ENCODE results near the gene DTNBP1. TPM values are rescaled to one million over a fixed set of nuclear protein-coding genes. Genes with fewer than 3 reads are reported as not detected.

The DTNBP1 gene
- total RNA-seq, 6 donors from 2014 or later: 16.2 to 33.5 (median 21.3) TPM

DNA sequence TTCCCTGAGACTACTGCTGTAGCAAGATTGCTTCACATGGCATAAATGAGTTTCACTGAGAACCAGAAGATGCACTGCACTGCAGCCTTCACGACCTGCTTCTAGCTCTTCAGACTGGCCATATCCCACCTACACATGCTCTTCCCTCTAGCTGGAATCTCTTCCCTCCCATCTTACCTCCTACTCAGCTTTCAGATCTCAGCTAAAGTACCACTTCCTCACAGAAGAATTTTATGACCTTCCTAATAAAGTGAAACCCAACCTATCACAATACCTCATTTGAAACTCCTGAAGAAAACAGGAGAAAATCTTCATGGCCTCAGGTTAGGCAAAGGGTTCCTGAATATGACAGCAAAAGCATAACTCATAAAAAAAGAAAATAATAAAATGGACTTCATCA is 99.9 kb downstream of the DTNBP1 start:
- no peak for ATAC-seq (ENCODE audit: low FRiP score in 2 of 2)
- Histone ChIP-seq H3K4me3 (no peak overlapping the region), H3K27ac (no peak overlapping the region), H3K36me3 (no peaks in the 10 kb centered on the region), H3K4me1 (peaks cover 0 to 3% (median 0%) of the 10 kb centered on the region in 4 donors), H3K9me3 (no peaks in the 10 kb centered on the region), H3K27me3 (no peaks in the 10 kb centered on the region)
- TF ChIP-seq, protein P1, sequence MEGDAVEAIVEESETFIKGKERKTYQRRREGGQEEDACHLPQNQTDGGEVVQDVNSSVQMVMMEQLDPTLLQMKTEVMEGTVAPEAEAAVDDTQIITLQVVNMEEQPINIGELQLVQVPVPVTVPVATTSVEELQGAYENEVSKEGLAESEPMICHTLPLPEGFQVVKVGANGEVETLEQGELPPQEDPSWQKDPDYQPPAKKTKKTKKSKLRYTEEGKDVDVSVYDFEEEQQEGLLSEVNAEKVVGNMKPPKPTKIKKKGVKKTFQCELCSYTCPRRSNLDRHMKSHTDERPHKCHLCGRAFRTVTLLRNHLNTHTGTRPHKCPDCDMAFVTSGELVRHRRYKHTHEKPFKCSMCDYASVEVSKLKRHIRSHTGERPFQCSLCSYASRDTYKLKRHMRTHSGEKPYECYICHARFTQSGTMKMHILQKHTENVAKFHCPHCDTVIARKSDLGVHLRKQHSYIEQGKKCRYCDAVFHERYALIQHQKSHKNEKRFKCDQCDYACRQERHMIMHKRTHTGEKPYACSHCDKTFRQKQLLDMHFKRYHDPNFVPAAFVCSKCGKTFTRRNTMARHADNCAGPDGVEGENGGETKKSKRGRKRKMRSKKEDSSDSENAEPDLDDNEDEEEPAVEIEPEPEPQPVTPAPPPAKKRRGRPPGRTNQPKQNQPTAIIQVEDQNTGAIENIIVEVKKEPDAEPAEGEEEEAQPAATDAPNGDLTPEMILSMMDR (IDR thresholded peaks at IDR 0.05): no peak
- TF ChIP-seq POLR2A (IDR thresholded peaks at IDR 0.05): no peak
- TF ChIP-seq EP300 (IDR thresholded peaks at IDR 0.05): no peak
- TF ChIP-seq POLR2AphosphoS5 (IDR thresholded peaks at IDR 0.05): no peak
- 88 to 92% methylated on average over 1 of the region's 1 CpG for WGBS, 2 donors
- no peak for DNase-seq

DNA sequence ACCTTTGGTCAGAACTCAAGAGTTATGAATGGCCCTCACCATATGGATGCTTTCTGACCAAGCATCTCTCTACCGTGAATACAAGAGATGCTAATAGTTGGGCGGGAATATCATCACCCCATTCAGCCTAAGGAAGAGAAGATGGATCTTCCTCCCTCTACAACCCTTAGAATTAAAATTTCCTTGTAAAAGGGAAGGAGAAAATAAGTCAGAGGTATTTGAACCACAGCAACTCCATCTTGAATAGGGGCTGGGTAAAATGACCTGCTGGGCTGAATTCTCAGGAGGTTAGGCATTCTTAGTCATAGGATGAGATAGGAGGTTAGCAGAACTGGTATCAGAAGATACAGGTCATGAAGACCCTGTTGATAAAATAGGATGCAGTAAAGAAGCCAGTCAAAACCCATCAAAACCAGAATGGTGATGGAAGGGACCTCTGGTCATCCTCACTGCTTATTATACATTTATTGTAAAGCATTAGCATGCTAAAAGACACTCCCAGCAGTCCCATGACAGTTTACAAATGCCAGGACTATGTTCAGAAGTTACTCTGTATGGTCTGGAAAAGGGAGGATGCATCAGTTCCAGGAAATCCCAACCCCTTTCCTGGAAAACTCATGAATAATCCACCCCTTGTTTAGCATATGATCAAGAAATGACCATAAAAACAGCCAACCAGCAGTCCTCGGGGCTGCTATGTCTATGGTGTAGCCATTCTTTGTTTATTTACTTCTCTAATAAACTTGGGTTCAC is 101.2 kb downstream of the DTNBP1 start:
- DNase-seq (no peak), ATAC-seq (ENCODE audit: low FRiP score in 2 of 2) (no peak)
- no peaks in the 10 kb centered on the region for H3K36me3 ChIP-seq
- 91 to 95% methylated on average over 3 of the region's 3 CpGs for WGBS, 2 donors
- no peak overlapping the region for H3K27ac ChIP-seq
- H3K4me3 ChIP-seq: no peak overlapping the region
- TF ChIP-seq POLR2AphosphoS5 (IDR thresholded peaks at IDR 0.05) (no peak), POLR2A (IDR thresholded peaks at IDR 0.05) (no peak), EP300 (IDR thresholded peaks at IDR 0.05) (no peak)
- TF ChIP-seq, protein P1 (IDR thresholded peaks at IDR 0.05): no peak
- no peaks in the 10 kb centered on the region for H3K27me3 ChIP-seq
- no peaks in the 10 kb centered on the region for H3K9me3 ChIP-seq
- peaks cover 0 to 3% (median 0%) of the 10 kb centered on the region in 4 donors for H3K4me1 ChIP-seq

DNA sequence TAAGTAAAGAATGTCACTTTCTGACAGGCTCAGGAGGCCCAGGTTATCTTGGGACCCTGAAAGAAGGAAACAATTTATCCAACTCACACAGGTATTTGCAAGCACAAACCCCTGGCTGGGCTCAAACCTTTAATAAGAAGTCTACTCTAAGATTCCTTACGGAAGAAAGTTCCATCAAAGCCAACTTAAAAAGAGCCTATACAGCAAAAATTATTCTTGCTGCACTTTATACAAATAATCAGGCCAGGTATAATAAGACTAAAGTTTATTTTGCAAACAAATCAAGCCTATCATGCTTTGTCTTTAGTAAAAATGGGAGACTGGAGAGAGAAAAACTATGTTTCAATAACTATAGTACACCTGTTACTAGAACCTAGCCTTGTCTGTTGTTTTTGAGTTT is 102.1 kb downstream of the DTNBP1 start:
- WGBS, 2 donors: 63 to 90% methylated on average over 1 of the region's 1 CpG
- Histone ChIP-seq H3K4me1 (peaks cover 0 to 3% (median 0%) of the 10 kb centered on the region in 4 donors), H3K36me3 (no peaks in the 10 kb centered on the region), H3K9me3 (no peaks in the 10 kb centered on the region), H3K4me3 (no peak overlapping the region), H3K27ac (no peak overlapping the region), H3K27me3 (no peaks in the 10 kb centered on the region)
- ATAC-seq (ENCODE audit: low FRiP score in 2 of 2): no peak
- no peak for DNase-seq
- TF ChIP-seq POLR2A (IDR thresholded peaks at IDR 0.05) (no peak), EP300 (IDR thresholded peaks at IDR 0.05) (no peak), POLR2AphosphoS5 (IDR thresholded peaks at IDR 0.05) (no peak)
- TF ChIP-seq, protein P1 (IDR thresholded peaks at IDR 0.05): no peak

DNA sequence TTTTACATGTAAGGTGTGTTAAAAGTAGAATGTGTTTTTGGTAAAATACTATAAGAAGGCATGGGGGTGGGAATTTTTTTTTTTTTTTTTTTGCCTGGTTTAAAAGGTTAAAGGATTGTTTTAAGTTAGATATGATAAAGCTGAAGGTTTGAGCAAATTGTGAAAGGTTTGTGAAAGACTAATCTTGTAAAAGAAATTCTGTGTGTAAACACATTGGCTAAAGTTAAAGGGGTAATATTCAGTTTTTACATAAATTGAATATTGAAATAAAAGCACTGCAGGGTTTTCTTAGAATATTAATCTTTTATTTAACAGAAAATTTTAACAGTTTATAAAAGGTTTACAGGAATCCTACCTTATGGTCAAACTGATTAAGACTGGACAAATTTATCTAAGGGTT is 105.7 kb downstream of the DTNBP1 start:
- Histone ChIP-seq H3K27me3 (no peaks in the 10 kb centered on the region), H3K4me1 (peaks cover 0 to 8% (median 2%) of the 10 kb centered on the region in 4 donors), H3K36me3 (no peaks in the 10 kb centered on the region), H3K4me3 (no peak overlapping the region), H3K27ac (no peak overlapping the region), H3K9me3 (no peaks in the 10 kb centered on the region)
- ATAC-seq (ENCODE audit: low FRiP score in 2 of 2): no peak
- TF ChIP-seq POLR2AphosphoS5 (IDR thresholded peaks at IDR 0.05) (no peak), POLR2A (IDR thresholded peaks at IDR 0.05) (no peak), EP300 (IDR thresholded peaks at IDR 0.05) (no peak)
- TF ChIP-seq, protein P1 (IDR thresholded peaks at IDR 0.05): no peak
- no peak for DNase-seq

DNA sequence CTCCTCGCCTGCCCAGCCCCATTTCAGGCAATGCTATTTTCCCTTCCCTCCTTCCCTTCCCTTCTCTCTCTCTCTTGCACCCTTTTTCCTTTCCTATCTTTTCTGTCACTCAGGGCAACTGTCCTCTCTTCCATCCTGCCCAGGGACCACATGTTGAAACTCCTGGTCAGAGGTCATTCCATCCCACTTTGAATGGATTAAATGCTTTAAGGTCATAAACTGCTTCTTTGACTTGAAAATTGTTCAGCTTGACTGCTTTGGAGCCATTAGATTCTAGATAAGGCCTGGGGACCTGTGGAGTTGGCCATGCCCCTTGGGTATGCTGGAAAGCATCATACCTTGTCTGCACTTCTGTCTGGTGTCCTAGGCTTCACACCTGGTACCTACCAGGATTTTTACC is 106.1 kb downstream of the DTNBP1 start:
- Histone ChIP-seq H3K36me3 (no peaks in the 10 kb centered on the region), H3K9me3 (no peaks in the 10 kb centered on the region), H3K4me1 (peaks cover 2 to 13% (median 5%) of the 10 kb centered on the region in 4 donors), H3K27me3 (no peaks in the 10 kb centered on the region), H3K27ac (no peak overlapping the region), H3K4me3 (no peak overlapping the region)
- DNase-seq: no peak
- TF ChIP-seq POLR2A (IDR thresholded peaks at IDR 0.05) (no peak), POLR2AphosphoS5 (IDR thresholded peaks at IDR 0.05) (no peak), EP300 (IDR thresholded peaks at IDR 0.05) (no peak)
- TF ChIP-seq, protein P1 (IDR thresholded peaks at IDR 0.05): no peak
- ATAC-seq (ENCODE audit: low FRiP score in 2 of 2): no peak
- WGBS, 2 donors: 95 to 100% methylated on average over 1 of the region's 1 CpG
